Measurements from ENCODE around the gene PDE10A. TPM values are rescaled to one million over a fixed set of nuclear protein-coding genes. Genes with fewer than 3 reads are reported as not detected.
A peak's percentile ranks its signal among the peaks of the same experiment; 100 is the strongest.

The PDE10A gene
- total and polyA plus RNA-seq, 9 of the 15 experiments (the other 6 are each of a cell fraction or from before 2014, with no cell fraction given), result 0.04 TPM; not detected in 8

DNA sequence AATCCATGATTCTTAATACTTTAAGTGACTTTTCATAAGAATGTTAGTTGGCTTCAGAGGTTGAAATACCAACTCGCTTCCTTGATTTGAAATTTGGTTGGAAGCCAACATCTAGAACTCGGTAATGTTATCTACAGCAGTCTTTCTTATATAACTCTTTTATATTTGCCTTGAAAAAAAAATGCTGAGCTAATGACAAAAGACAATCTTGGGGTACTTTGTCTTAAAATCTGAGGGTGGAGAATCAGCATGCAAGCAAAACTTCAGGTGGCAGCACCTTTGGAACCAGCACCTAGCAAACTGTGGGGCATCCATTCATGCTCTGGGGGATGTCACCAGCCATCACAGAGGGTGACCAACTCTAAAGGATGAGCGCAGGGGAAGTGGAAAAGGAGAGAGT, 76.3 kb downstream of the PDE10A start:
- H3K79me2 ChIP-seq (ENCODE audit: control insufficient read depth, insufficient read depth, low read length), result no peaks in the 10 kb centered on the region
- BruUV-seq (replicated peaks), result no TSS peak
- CTCF ChIA-PET (ENCODE audit: low intra/inter-chr PET ratio), result no interaction called here

GRCh38 chr6:165585060-165585459, 78.0 kb downstream of the PDE10A start:
- no peak overlapping the region for H3K4me3 ChIP-seq
- no peak overlapping the region for H3K9ac ChIP-seq (ENCODE audit: insufficient read depth in 1 of 2, low read depth in 2 of 2, low read length in 2 of 2)
- in situ Hi-C loops (cut with MboI) (no loop called here), intact Hi-C loops (cut with micrococcal nuclease) (no loop called here)
- H3K9me1 ChIP-seq (ENCODE audit: control insufficient read depth, insufficient read depth, low read length), result no peaks in the 10 kb centered on the region
- BruUV-seq (replicated peaks), result no TSS peak
- H2AFZ ChIP-seq (ENCODE audit: low read depth, low read length), result no peak overlapping the region
- DNase-seq (ENCODE audit: extremely low read depth in 1 of 4, low spot score in 3 of 4) (no peak), FAIRE-seq (no peak), ATAC-seq (no peak)
- no peaks in the 10 kb centered on the region for H3K4me1 ChIP-seq (replicated peaks in 1 of 2; ENCODE audit: control insufficient read depth in 2 of 2, insufficient read depth in 2 of 2, low read length in 2 of 2)
- ChIA-PET POLR2A (no interaction called here), CTCF (ENCODE audit: low intra/inter-chr PET ratio) (no interaction called here)
- no peaks in the 10 kb centered on the region for H4K20me1 ChIP-seq (replicated peaks; ENCODE audit: control insufficient read depth, insufficient read depth, low read length)
- no peak overlapping the region for H3K4me2 ChIP-seq (ENCODE audit: insufficient read depth, low read length)
- no peaks in the 10 kb centered on the region for H3K36me3 ChIP-seq (ENCODE audit: control insufficient read depth, insufficient read depth, low read length)
- H3K79me2 ChIP-seq (ENCODE audit: control insufficient read depth, insufficient read depth, low read length), result no peaks in the 10 kb centered on the region
- no peaks in the 10 kb centered on the region for H3K9me3 ChIP-seq (replicated peaks; ENCODE audit: control insufficient read depth, insufficient read depth, low read depth, low read length)
- H3K27me3 ChIP-seq (ENCODE audit: control insufficient read depth in 2 of 2, insufficient read depth in 2 of 2, low read length in 2 of 2), result no peaks in the 10 kb centered on the region
- H3K27ac ChIP-seq (ENCODE audit: extremely low read depth, low read depth, low read length), result no peak overlapping the region
- TF ChIP-seq, protein P1, sequence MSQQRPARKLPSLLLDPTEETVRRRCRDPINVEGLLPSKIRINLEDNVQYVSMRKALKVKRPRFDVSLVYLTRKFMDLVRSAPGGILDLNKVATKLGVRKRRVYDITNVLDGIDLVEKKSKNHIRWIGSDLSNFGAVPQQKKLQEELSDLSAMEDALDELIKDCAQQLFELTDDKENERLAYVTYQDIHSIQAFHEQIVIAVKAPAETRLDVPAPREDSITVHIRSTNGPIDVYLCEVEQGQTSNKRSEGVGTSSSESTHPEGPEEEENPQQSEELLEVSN (IDR thresholded peaks at IDR 0.05; ENCODE audit: borderline replicate concordance in 1 of 2, extremely low read depth in 1 of 2, insufficient read depth in 1 of 2, insufficient read length in 1 of 2, low read depth in 1 of 2, low read length in 1 of 2, poor library complexity in 1 of 2, severe bottlenecking in 1 of 2), result no peak
- TF ChIP-seq HEY1 (CRISPR knock-in tag; IDR thresholded peaks at IDR 0.05; ENCODE audit: borderline replicate concordance), result no peak
- no peak for TF ChIP-seq JUN (IDR thresholded peaks at IDR 0.05; ENCODE audit: borderline replicate concordance, low read depth, low read length)
- TF ChIP-seq JUN (CRISPR knock-in tag; IDR thresholded peaks at IDR 0.05; ENCODE audit: borderline replicate concordance), result no peak
- TF ChIP-seq, protein P2, sequence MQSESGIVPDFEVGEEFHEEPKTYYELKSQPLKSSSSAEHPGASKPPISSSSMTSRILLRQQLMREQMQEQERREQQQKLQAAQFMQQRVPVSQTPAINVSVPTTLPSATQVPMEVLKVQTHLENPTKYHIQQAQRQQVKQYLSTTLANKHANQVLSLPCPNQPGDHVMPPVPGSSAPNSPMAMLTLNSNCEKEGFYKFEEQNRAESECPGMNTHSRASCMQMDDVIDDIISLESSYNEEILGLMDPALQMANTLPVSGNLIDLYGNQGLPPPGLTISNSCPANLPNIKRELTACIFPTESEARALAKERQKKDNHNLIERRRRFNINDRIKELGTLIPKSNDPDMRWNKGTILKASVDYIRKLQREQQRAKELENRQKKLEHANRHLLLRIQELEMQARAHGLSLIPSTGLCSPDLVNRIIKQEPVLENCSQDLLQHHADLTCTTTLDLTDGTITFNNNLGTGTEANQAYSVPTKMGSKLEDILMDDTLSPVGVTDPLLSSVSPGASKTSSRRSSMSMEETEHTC (IDR thresholded peaks at IDR 0.05), result no peak
- no peak for TF ChIP-seq ZNF77 (CRISPR knock-in tag; IDR thresholded peaks at IDR 0.05)
- TF ChIP-seq, protein P3, sequence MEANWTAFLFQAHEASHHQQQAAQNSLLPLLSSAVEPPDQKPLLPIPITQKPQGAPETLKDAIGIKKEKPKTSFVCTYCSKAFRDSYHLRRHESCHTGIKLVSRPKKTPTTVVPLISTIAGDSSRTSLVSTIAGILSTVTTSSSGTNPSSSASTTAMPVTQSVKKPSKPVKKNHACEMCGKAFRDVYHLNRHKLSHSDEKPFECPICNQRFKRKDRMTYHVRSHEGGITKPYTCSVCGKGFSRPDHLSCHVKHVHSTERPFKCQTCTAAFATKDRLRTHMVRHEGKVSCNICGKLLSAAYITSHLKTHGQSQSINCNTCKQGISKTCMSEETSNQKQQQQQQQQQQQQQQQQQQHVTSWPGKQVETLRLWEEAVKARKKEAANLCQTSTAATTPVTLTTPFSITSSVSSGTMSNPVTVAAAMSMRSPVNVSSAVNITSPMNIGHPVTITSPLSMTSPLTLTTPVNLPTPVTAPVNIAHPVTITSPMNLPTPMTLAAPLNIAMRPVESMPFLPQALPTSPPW (CRISPR knock-in tag; IDR thresholded peaks at IDR 0.05), result no peak
- no peak for TF ChIP-seq ZNF699 (CRISPR knock-in tag; IDR thresholded peaks at IDR 0.05; ENCODE audit: insufficient replicate concordance)

More for the DNA sequence above, 76.3 kb downstream of the PDE10A start:
- WGBS (ENCODE audit: insufficient coverage, low coverage, missing lambda C conversion rate), result 2% methylated on average over 3 of the region's 3 CpGs
- Histone ChIP-seq H3K36me3 (ENCODE audit: control insufficient read depth, insufficient read depth, low read length) (no peaks in the 10 kb centered on the region), H3K9me1 (ENCODE audit: control insufficient read depth, insufficient read depth, low read length) (no peaks in the 10 kb centered on the region), H3K27ac (ENCODE audit: extremely low read depth, low read depth, low read length) (no peak overlapping the region), H3K4me3 (no peak overlapping the region), H3K27me3 (ENCODE audit: control insufficient read depth in 2 of 2, insufficient read depth in 2 of 2, low read length in 2 of 2) (no peaks in the 10 kb centered on the region), H3K9ac (ENCODE audit: insufficient read depth in 1 of 2, low read depth in 2 of 2, low read length in 2 of 2) (no peak overlapping the region), H4K20me1 (replicated peaks; ENCODE audit: control insufficient read depth, insufficient read depth, low read length) (no peaks in the 10 kb centered on the region), H3K9me3 (replicated peaks; ENCODE audit: control insufficient read depth, insufficient read depth, low read depth, low read length) (no peaks in the 10 kb centered on the region), H2AFZ (ENCODE audit: low read depth, low read length) (no peak overlapping the region), H3K4me2 (ENCODE audit: insufficient read depth, low read length) (no peak overlapping the region), H3K4me1 (replicated peaks in 1 of 2; ENCODE audit: control insufficient read depth in 2 of 2, insufficient read depth in 2 of 2, low read length in 2 of 2) (no peaks in the 10 kb centered on the region)
- no peak for DNase-seq (ENCODE audit: extremely low read depth in 1 of 4, low spot score in 3 of 4)
- TF ChIP-seq HMBOX1 (IDR thresholded peaks at IDR 0.05) (no peak), TGIF2 (CRISPR knock-in tag; IDR thresholded peaks at IDR 0.05) (no peak), MAFF (IDR thresholded peaks at IDR 0.05; ENCODE audit: low read length) (0 out of 2 replicates have a peak, but pooled peaks have one; percentile 12)
- in situ Hi-C loops (cut with MboI), result no loop called here
- FAIRE-seq, result no peak
- intact Hi-C loops (cut with micrococcal nuclease), result no loop called here
- ATAC-seq, result no peak
- POLR2A ChIA-PET, result no interaction called here
